Transverse colon (tissue), 3 donors: ENCODE data around the gene MAT2B.

Source experiments
- CTCF ChIP-seq, 5 experiments: fragments of 200-600 bp in 3 of 5; fragments of 450-650 bp in 2 of 5; sonication (generic) in 3 of 5; IDR thresholded peaks; 1 replicate in 2 of 5; 2 replicates in 3 of 5; pipeline ENCODE4 v1.5.1; 2016 to 2017; ENCODE audit warnings: antibody characterized with exemption in 5 of 5, inconsistent platforms in 3 of 5, mild to moderate bottlenecking in 2 of 5, moderate library complexity in 1 of 5
- EP300 ChIP-seq: sonication (generic); formaldehyde crosslinking; IDR thresholded peaks from one replicate; pipeline ENCODE4 v1.6.1; 2017; ENCODE audit warnings: antibody characterized with exemption, low read depth

- TF ChIP-seq CTCF (IDR thresholded peaks at IDR 0.05) (no peak), EP300 (no peak)
Observed at GRCh38 chr5:163478982-163479271, 26.5 kb upstream of the MAT2B start.
